ENCODE measurements around the gene FLVCR1. TPM values are rescaled to one million over a fixed set of nuclear protein-coding genes. Genes with fewer than 3 reads are reported as not detected.

Gene FLVCR1
- total and polyA plus RNA-seq, 2 donors from 2014 or later = 2.9 to 6.8 TPM

- intact Hi-C loops (cut with DNase I) = no loop called here
- TF ChIP-seq CTCF (IDR thresholded peaks at IDR 0.05; ENCODE audit: borderline replicate concordance, extremely low read depth, insufficient read depth) = no peak
Measured at GRCh38 chr1:212935387-212935981, 77.4 kb downstream of the FLVCR1 start.

GRCh38 chr1:212937034-212937433 is 79.0 kb downstream of the FLVCR1 start:
- intact Hi-C loops (cut with DNase I) = no loop called here
- Histone ChIP-seq H3K27ac (ENCODE audit: low read depth in 2 of 2, low read length in 2 of 2) (no peak overlapping the region), H3K27me3 (ENCODE audit: control insufficient read depth, insufficient read depth, low read length) (no peaks in the 10 kb centered on the region), H3K4me3 (ENCODE audit: low read length in 3 of 3) (no peak overlapping the region), H3K9me3 (ENCODE audit: control insufficient read depth in 2 of 3, insufficient read depth in 1 of 3, low read length in 3 of 3) (peaks cover 0 to 6% (median 0%) of the 10 kb centered on the region in 3 donors), H3K9ac (ENCODE audit: low read length in 3 of 3) (no peak overlapping the region), H3K4me1 (ENCODE audit: control insufficient read depth in 2 of 3, insufficient read depth in 2 of 3, low read depth in 1 of 3, low read length in 3 of 3) (no peaks in the 10 kb centered on the region), H3K36me3 (ENCODE audit: control insufficient read depth in 2 of 3, insufficient read depth in 3 of 3, low read length in 3 of 3) (no peaks in the 10 kb centered on the region)
- FAIRE-seq (no peak), DNase-seq (no peak)
- no peak for TF ChIP-seq CTCF (IDR thresholded peaks at IDR 0.05; ENCODE audit: borderline replicate concordance, extremely low read depth, insufficient read depth)

More at GRCh38 chr1:212935387-212935981, 77.4 kb downstream of the FLVCR1 start:
- H3K4me3 ChIP-seq (ENCODE audit: low read length in 3 of 3) = no peak overlapping the region
- H3K9ac ChIP-seq (ENCODE audit: low read length in 3 of 3) = no peak overlapping the region
- no peaks in the 10 kb centered on the region for H3K27me3 ChIP-seq (ENCODE audit: control insufficient read depth, insufficient read depth, low read length)
- H3K9me3 ChIP-seq (ENCODE audit: control insufficient read depth in 2 of 3, insufficient read depth in 1 of 3, low read length in 3 of 3) = peaks cover 0 to 5% (median 0%) of the 10 kb centered on the region in 3 donors
- FAIRE-seq (no peak), DNase-seq (no peak)
- no peaks in the 10 kb centered on the region for H3K4me1 ChIP-seq (ENCODE audit: control insufficient read depth in 2 of 3, insufficient read depth in 2 of 3, low read depth in 1 of 3, low read length in 3 of 3)
- H3K27ac ChIP-seq (ENCODE audit: low read depth in 2 of 2, low read length in 2 of 2) = no peak overlapping the region
- no peaks in the 10 kb centered on the region for H3K36me3 ChIP-seq (ENCODE audit: control insufficient read depth in 2 of 3, insufficient read depth in 3 of 3, low read length in 3 of 3)

- FAIRE-seq (no peak), DNase-seq (no peak)
- intact Hi-C loops (cut with DNase I) = no loop called here
- Histone ChIP-seq H3K4me1 (ENCODE audit: control insufficient read depth in 2 of 3, insufficient read depth in 2 of 3, low read depth in 1 of 3, low read length in 3 of 3) (no peaks in the 10 kb centered on the region), H3K9ac (ENCODE audit: low read length in 3 of 3) (no peak overlapping the region), H3K36me3 (ENCODE audit: control insufficient read depth in 2 of 3, insufficient read depth in 3 of 3, low read length in 3 of 3) (no peaks in the 10 kb centered on the region), H3K27me3 (ENCODE audit: control insufficient read depth, insufficient read depth, low read length) (no peaks in the 10 kb centered on the region), H3K27ac (ENCODE audit: low read depth in 2 of 2, low read length in 2 of 2) (no peak overlapping the region), H3K4me3 (ENCODE audit: low read length in 3 of 3) (no peak overlapping the region), H3K9me3 (ENCODE audit: control insufficient read depth in 2 of 3, insufficient read depth in 1 of 3, low read length in 3 of 3) (peaks cover 0 to 6% (median 0%) of the 10 kb centered on the region in 3 donors)
- no peak for TF ChIP-seq CTCF (IDR thresholded peaks at IDR 0.05; ENCODE audit: borderline replicate concordance, extremely low read depth, insufficient read depth)
Measured at GRCh38 chr1:212938846-212939245, 80.8 kb downstream of the FLVCR1 start.

- Histone ChIP-seq H3K27me3 (ENCODE audit: control insufficient read depth, insufficient read depth, low read length) (no peaks in the 10 kb centered on the region), H3K9ac (ENCODE audit: low read length in 3 of 3) (no peak overlapping the region), H3K9me3 (ENCODE audit: control insufficient read depth in 2 of 3, insufficient read depth in 1 of 3, low read length in 3 of 3) (peaks cover 0 to 6% (median 0%) of the 10 kb centered on the region in 3 donors), H3K36me3 (ENCODE audit: control insufficient read depth in 2 of 3, insufficient read depth in 3 of 3, low read length in 3 of 3) (no peaks in the 10 kb centered on the region), H3K4me1 (ENCODE audit: control insufficient read depth in 2 of 3, insufficient read depth in 2 of 3, low read depth in 1 of 3, low read length in 3 of 3) (no peaks in the 10 kb centered on the region), H3K4me3 (ENCODE audit: low read length in 3 of 3) (no peak overlapping the region), H3K27ac (ENCODE audit: low read depth in 2 of 2, low read length in 2 of 2) (no peak overlapping the region)
- no peak for TF ChIP-seq CTCF (IDR thresholded peaks at IDR 0.05; ENCODE audit: borderline replicate concordance, extremely low read depth, insufficient read depth)
- DNase-seq = no peak
- intact Hi-C loops (cut with DNase I) = no loop called here
- no peak for FAIRE-seq
Measured at GRCh38 chr1:212941452-212941851, 83.4 kb downstream of the FLVCR1 start.
